T-helper 1 cell treated with Interleukin-12 subunit alpha and Interleukin-12 subunit beta and Interleukin-4 antibody, amounts not matched to agents 30 μg/mL and 1 μg/mL, for 36 hours (primary cell): ENCODE data around the gene PLD1.
"Not testable (repeated sequence)": the region's sequence is repeated elsewhere in the genome, so short reads cannot be mapped to it uniquely, and the experiment has no call there.

Source experiments
- H3K27ac Mint-ChIP-seq: one replicate; pipeline ENCODE4 v1.8.0; 2021; ENCODE audit warnings: mild to moderate bottlenecking, mixed read lengths
- H3K27me3 Mint-ChIP-seq: one replicate; pipeline ENCODE4 v1.8.0; 2021; ENCODE audit warnings: low read depth, mixed read lengths
- H3K36me3 Mint-ChIP-seq: one replicate; pipeline ENCODE4 v1.8.0; 2021; ENCODE audit warnings: low read depth, mixed read lengths
- H3K4me1 Mint-ChIP-seq: one replicate; pipeline ENCODE4 v1.8.0; 2021; ENCODE audit warnings: low read depth, mixed read lengths
- H3K4me3 Mint-ChIP-seq: one replicate; pipeline ENCODE4 v1.8.0; 2021; ENCODE audit warnings: mild to moderate bottlenecking, moderate library complexity, mixed read lengths
- H3K9me3 Mint-ChIP-seq: one replicate; pipeline ENCODE4 v1.8.0; 2021; ENCODE audit warnings: mixed read lengths

PLD1 gene

GRCh38 chr3:171692551-171692950, 117.7 kb downstream of the PLD1 start:
- not testable (repeated sequence) for H3K9me3 Mint-ChIP-seq, H3K36me3 Mint-ChIP-seq, H3K27ac Mint-ChIP-seq, H3K4me1 Mint-ChIP-seq, H3K4me3 Mint-ChIP-seq
- H3K27me3 Mint-ChIP-seq = peaks cover 12% of the 10 kb centered on the region

- Mint-ChIP-seq H3K4me1 (peaks cover 6% of the 10 kb centered on the region), H3K9me3 (no peaks in the 10 kb centered on the region), H3K27ac (no peak overlapping the region), H3K27me3 (peaks cover 12% of the 10 kb centered on the region), H3K36me3 (no peaks in the 10 kb centered on the region), H3K4me3 (no peak overlapping the region)
These were observed 118.8 kb downstream of the PLD1 start for GRCh38 chr3:171691485-171691884.

GRCh38 chr3:171690281-171690680, 120.0 kb downstream of the PLD1 start:
- no peak overlapping the region for H3K4me3 Mint-ChIP-seq
- H3K27ac Mint-ChIP-seq = no peak overlapping the region
- no peaks in the 10 kb centered on the region for H3K36me3 Mint-ChIP-seq

GRCh38 chr3:171688593-171688992, 121.7 kb downstream of the PLD1 start:
- Mint-ChIP-seq H3K27me3 (peaks cover 16% of the 10 kb centered on the region), H3K9me3 (no peaks in the 10 kb centered on the region), H3K27ac (no peak overlapping the region), H3K4me3 (no peak overlapping the region), H3K4me1 (peaks cover 6% of the 10 kb centered on the region), H3K36me3 (no peaks in the 10 kb centered on the region)

More at GRCh38 chr3:171690281-171690680, 120.0 kb downstream of the PLD1 start:
- H3K4me1 Mint-ChIP-seq = peaks cover 6% of the 10 kb centered on the region
- no peaks in the 10 kb centered on the region for H3K9me3 Mint-ChIP-seq
- H3K27me3 Mint-ChIP-seq = peaks cover 16% of the 10 kb centered on the region

GRCh38 chr3:171688002-171688401, 122.3 kb downstream of the PLD1 start:
- peaks cover 6% of the 10 kb centered on the region for H3K4me1 Mint-ChIP-seq
- H3K27ac Mint-ChIP-seq = no peak overlapping the region
- H3K27me3 Mint-ChIP-seq = peaks cover 22% of the 10 kb centered on the region
- no peaks in the 10 kb centered on the region for H3K9me3 Mint-ChIP-seq
- H3K4me3 Mint-ChIP-seq = no peak overlapping the region
- H3K36me3 Mint-ChIP-seq = no peaks in the 10 kb centered on the region

GRCh38 chr3:171687581-171687980, 122.7 kb downstream of the PLD1 start:
- H3K9me3 Mint-ChIP-seq = no peaks in the 10 kb centered on the region
- no peaks in the 10 kb centered on the region for H3K36me3 Mint-ChIP-seq
- no peak overlapping the region for H3K4me3 Mint-ChIP-seq
- peaks cover 6% of the 10 kb centered on the region for H3K4me1 Mint-ChIP-seq
- no peak overlapping the region for H3K27ac Mint-ChIP-seq
- peaks cover 24% of the 10 kb centered on the region for H3K27me3 Mint-ChIP-seq

GRCh38 chr3:171687064-171687463, 123.2 kb downstream of the PLD1 start:
- Mint-ChIP-seq H3K27me3 (peaks cover 24% of the 10 kb centered on the region), H3K27ac (no peak overlapping the region)

GRCh38 chr3:171685116-171685895, 125.0 kb downstream of the PLD1 start:
- Mint-ChIP-seq H3K36me3 (no peaks in the 10 kb centered on the region), H3K27ac (no peak overlapping the region), H3K4me1 (peaks cover 2% of the 10 kb centered on the region), H3K4me3 (no peak overlapping the region), H3K27me3 (peaks cover 29% of the 10 kb centered on the region), H3K9me3 (no peaks in the 10 kb centered on the region)

More at GRCh38 chr3:171687064-171687463, 123.2 kb downstream of the PLD1 start:
- no peak overlapping the region for H3K4me3 Mint-ChIP-seq
- H3K4me1 Mint-ChIP-seq = peaks cover 6% of the 10 kb centered on the region
- H3K9me3 Mint-ChIP-seq = no peaks in the 10 kb centered on the region
- no peaks in the 10 kb centered on the region for H3K36me3 Mint-ChIP-seq

- Mint-ChIP-seq H3K27ac (no peak overlapping the region), H3K36me3 (no peaks in the 10 kb centered on the region), H3K4me1 (no peaks in the 10 kb centered on the region), H3K9me3 (no peaks in the 10 kb centered on the region), H3K4me3 (no peak overlapping the region), H3K27me3 (peaks cover 24% of the 10 kb centered on the region)
These were observed 126.1 kb downstream of the PLD1 start for GRCh38 chr3:171684221-171684620.

- H3K4me3 Mint-ChIP-seq = no peak overlapping the region
- H3K4me1 Mint-ChIP-seq = no peaks in the 10 kb centered on the region
- no peak overlapping the region for H3K27ac Mint-ChIP-seq
- H3K27me3 Mint-ChIP-seq = peaks cover 34% of the 10 kb centered on the region
- H3K9me3 Mint-ChIP-seq = no peaks in the 10 kb centered on the region
- H3K36me3 Mint-ChIP-seq = no peaks in the 10 kb centered on the region
These were observed 127.5 kb downstream of the PLD1 start for GRCh38 chr3:171682743-171683142.

GRCh38 chr3:171680726-171681411, 129.4 kb downstream of the PLD1 start:
- Mint-ChIP-seq H3K9me3 (no peaks in the 10 kb centered on the region), H3K4me1 (no peaks in the 10 kb centered on the region), H3K27ac (no peak overlapping the region), H3K4me3 (no peak overlapping the region), H3K27me3 (peaks cover 41% of the 10 kb centered on the region), H3K36me3 (no peaks in the 10 kb centered on the region)

- no peaks in the 10 kb centered on the region for H3K36me3 Mint-ChIP-seq
- H3K4me1 Mint-ChIP-seq = no peaks in the 10 kb centered on the region
- H3K27me3 Mint-ChIP-seq = peaks cover 40% of the 10 kb centered on the region
- H3K27ac Mint-ChIP-seq = no peak overlapping the region
- no peak overlapping the region for H3K4me3 Mint-ChIP-seq
- no peaks in the 10 kb centered on the region for H3K9me3 Mint-ChIP-seq
These were observed 131.3 kb downstream of the PLD1 start for GRCh38 chr3:171678971-171679492.

- no peaks in the 10 kb centered on the region for H3K9me3 Mint-ChIP-seq
- H3K4me1 Mint-ChIP-seq = no peaks in the 10 kb centered on the region
- no peak overlapping the region for H3K27ac Mint-ChIP-seq
- H3K36me3 Mint-ChIP-seq = no peaks in the 10 kb centered on the region
- peaks cover 29% of the 10 kb centered on the region for H3K27me3 Mint-ChIP-seq
- H3K4me3 Mint-ChIP-seq = no peak overlapping the region
These were observed 132.6 kb downstream of the PLD1 start for GRCh38 chr3:171677706-171678105.

- Mint-ChIP-seq H3K27ac (no peak overlapping the region), H3K4me3 (no peak overlapping the region), H3K4me1 (no peaks in the 10 kb centered on the region)
These were observed 133.6 kb downstream of the PLD1 start for GRCh38 chr3:171676601-171677175.

GRCh38 chr3:171673951-171674350, 136.3 kb downstream of the PLD1 start:
- no peaks in the 10 kb centered on the region for H3K4me1 Mint-ChIP-seq
- no peaks in the 10 kb centered on the region for H3K36me3 Mint-ChIP-seq

More at GRCh38 chr3:171676601-171677175, 133.6 kb downstream of the PLD1 start:
- Mint-ChIP-seq H3K27me3 (peaks cover 26% of the 10 kb centered on the region), H3K9me3 (no peaks in the 10 kb centered on the region), H3K36me3 (no peaks in the 10 kb centered on the region)

More at GRCh38 chr3:171673951-171674350, 136.3 kb downstream of the PLD1 start:
- Mint-ChIP-seq H3K27me3 (peaks cover 18% of the 10 kb centered on the region), H3K9me3 (no peaks in the 10 kb centered on the region), H3K4me3 (no peak overlapping the region), H3K27ac (no peak overlapping the region)
